ENCODE data around the gene PNMA8B. TPM values are rescaled to one million over a fixed set of nuclear protein-coding genes. Genes with fewer than 3 reads are reported as not detected.

The PNMA8B gene, protein sequence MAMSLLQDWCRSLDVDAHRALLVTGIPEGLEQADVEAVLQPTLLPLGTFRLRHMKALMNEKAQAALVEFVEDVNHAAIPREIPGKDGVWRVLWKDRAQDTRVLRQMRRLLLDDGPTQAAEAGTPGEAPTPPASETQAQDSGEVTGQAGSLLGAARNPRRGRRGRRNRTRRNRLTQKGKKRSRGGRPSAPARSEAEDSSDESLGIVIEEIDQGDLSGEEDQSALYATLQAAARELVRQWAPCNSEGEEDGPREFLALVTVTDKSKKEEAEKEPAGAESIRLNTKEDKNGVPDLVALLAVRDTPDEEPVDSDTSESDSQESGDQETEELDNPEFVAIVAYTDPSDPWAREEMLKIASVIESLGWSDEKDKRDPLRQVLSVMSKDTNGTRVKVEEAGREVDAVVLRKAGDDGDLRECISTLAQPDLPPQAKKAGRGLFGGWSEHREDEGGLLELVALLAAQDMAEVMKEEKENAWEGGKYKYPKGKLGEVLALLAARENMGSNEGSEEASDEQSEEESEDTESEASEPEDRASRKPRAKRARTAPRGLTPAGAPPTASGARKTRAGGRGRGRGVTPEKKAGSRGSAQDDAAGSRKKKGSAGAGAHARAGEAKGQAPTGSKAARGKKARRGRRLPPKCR
- not detected in 5 replicates for total RNA-seq (2022; extraction: Qiagen RNA extraction; ENCODE audit: low read depth)

DNA sequence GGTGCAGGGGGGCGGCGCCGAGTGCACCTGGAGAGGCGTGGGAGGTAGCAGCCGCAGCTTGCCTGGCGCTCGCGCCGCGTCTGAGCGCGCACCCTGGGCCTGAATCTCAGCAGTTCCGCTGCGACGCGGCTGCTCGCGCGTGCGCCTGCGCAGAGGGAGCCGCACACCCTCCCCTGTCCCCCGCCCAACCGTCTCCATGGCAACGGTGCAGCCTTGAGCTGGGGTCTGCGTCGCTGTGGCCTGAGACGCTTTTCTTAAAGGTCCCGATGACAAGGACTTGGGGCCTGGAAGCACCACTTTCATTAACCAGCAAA is at the start of gene PNMA8B:
Gene PNMA8B, minus strand, starts transcription at position 82 of the 314 bp plus-strand sequence. CDS start 402 bp downstream, outside the sequence.

DNA sequence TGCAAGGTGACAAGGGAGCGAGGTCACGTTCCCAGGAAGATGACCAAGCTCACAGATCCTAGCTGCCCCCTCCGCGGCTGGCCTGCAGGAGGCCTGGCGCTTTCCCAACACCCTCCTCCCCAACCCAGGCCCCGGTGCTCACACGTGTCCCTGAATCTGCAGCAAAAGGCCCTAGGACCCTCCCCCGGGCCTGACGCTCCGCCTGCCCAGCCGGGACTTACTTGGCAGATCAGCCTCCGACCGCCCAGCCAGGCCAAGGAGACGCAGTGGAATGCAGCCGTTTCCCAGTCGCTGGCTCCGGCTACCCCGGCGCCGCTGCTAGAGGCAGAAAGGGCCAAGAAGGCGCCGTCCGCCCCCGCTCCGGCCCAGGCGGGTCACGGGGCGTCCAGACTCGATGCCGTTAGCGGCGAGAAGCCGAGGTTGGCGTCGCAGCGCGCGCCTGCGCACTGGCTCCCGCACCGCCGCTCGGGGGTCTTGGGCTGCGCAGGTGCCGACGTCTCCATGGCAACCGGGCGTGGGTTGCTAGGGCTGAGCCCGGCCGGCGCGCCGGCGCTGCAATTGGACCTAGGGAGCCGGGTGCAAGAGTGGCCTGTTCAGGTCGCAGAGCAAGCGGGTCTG is 24.4 kb downstream of the PNMA8B start, which contains the start of gene PNMA8A:
Gene PNMA8A, minus strand, starts transcription at position 448 of the 618 bp plus-strand sequence. CDS start 528 bp downstream, outside the sequence.

Other genes with a start within 250 kb of the PNMA8B start
- not detected in 5 replicates for gene HIF3A, start 198.8 kb downstream of the PNMA8B start, total RNA-seq (2022; extraction: Qiagen RNA extraction; ENCODE audit: low read depth)
- gene PPP5C, start 148.8 kb downstream of the PNMA8B start, total RNA-seq (2022; extraction: Qiagen RNA extraction; ENCODE audit: low read depth), result 80.5 to 88.2 TPM (median 82.1 TPM) in 5 replicates
- gene CCDC8, start 82.3 kb downstream of the PNMA8B start, total RNA-seq (2022; extraction: Qiagen RNA extraction; ENCODE audit: low read depth), result not detected in 5 replicates
- gene PNMA8C, start 66.9 kb downstream of the PNMA8B start, total RNA-seq (2022; extraction: Qiagen RNA extraction; ENCODE audit: low read depth), result not detected in 5 replicates
- 8.8 to 12.0 TPM (median 11.0 TPM) in 5 replicates for gene PNMA8A, start 24.3 kb downstream of the PNMA8B start, total RNA-seq (2022; extraction: Qiagen RNA extraction; ENCODE audit: low read depth)
- 201 to 250 TPM (median 241 TPM) in 5 replicates for gene CALM3, start 105.5 kb upstream of the PNMA8B start, total RNA-seq (2022; extraction: Qiagen RNA extraction; ENCODE audit: low read depth)
- gene PTGIR, start 129.2 kb upstream of the PNMA8B start, total RNA-seq (2022; extraction: Qiagen RNA extraction; ENCODE audit: low read depth), result 0.22 TPM in 1 of 5 replicates, not detected in the others
- gene GNG8, start 140.3 kb upstream of the PNMA8B start, total RNA-seq (2022; extraction: Qiagen RNA extraction; ENCODE audit: low read depth), result not detected in 5 replicates
- 0.22 to 0.37 TPM (median 0.25 TPM) in 5 replicates for gene DACT3, start 165.3 kb upstream of the PNMA8B start, total RNA-seq (2022; extraction: Qiagen RNA extraction; ENCODE audit: low read depth)
- gene PRKD2, start 221.2 kb upstream of the PNMA8B start, total RNA-seq (2022; extraction: Qiagen RNA extraction; ENCODE audit: low read depth), result 22.5 to 37.0 TPM (median 30.5 TPM) in 5 replicates